DND-41 (cell line): ENCODE results near the gene ROBO4.

Experiments
- ATAC-seq: fragments of 200-7000 bp; cut with Tn5 transposase; 3 replicates; pipeline ENCODE4 v1.9.1; 2021; ENCODE audit warnings: low read depth; ENCODE audit not compliant: insufficient read depth
- DNase-seq: peaks from one replicate; pipeline ENCODE4 v3.0.0-alpha.2; 2020
- H2AFZ ChIP-seq: 2 replicates; pipeline ENCODE4 v1.6.0; 2012; ENCODE audit warnings: low read depth, low read length
- H3K27ac ChIP-seq: 2 replicates; pipeline ENCODE4 v1.5.1; 2012; ENCODE audit warnings: low read length, inconsistent platforms
- H3K27me3 ChIP-seq: fragments of 200-600 bp; sonication (generic); 2 replicates; pipeline ENCODE4 v1.6.0; 2012; ENCODE audit warnings: low read length, mild to moderate bottlenecking, inconsistent platforms; ENCODE audit not compliant: insufficient read depth, poor library complexity
- H3K36me3 ChIP-seq: 2 replicates; pipeline ENCODE4 v1.5.1; 2012; ENCODE audit warnings: low read length, inconsistent platforms; ENCODE audit not compliant: insufficient read depth
- H3K4me1 ChIP-seq: 2 replicates; pipeline ENCODE4 v1.5.1; 2012; ENCODE audit warnings: mild to moderate bottlenecking, low read length; ENCODE audit not compliant: insufficient read depth
- H3K4me2 ChIP-seq: 2 replicates; pipeline ENCODE4 v1.6.0; 2012; ENCODE audit warnings: mild to moderate bottlenecking, moderate library complexity, low read length, inconsistent platforms; ENCODE audit not compliant: insufficient read depth
- H3K4me3 ChIP-seq, 2 experiments: fragments of 200-600 bp in 1 of 2; shearing (Covaris generic) in 1 of 2; 2 replicates each; pipeline ENCODE4 v1.5.1; 2012 to 2016; ENCODE audit warnings: inconsistent platforms in 2 of 2, low read length in 2 of 2, mild to moderate bottlenecking in 2 of 2, low read depth in 1 of 2, moderate library complexity in 1 of 2
- H3K79me2 ChIP-seq: 2 replicates; pipeline ENCODE4 v1.6.0; 2012; ENCODE audit warnings: low read length, inconsistent platforms; ENCODE audit not compliant: insufficient read depth
- H3K9ac ChIP-seq: 2 replicates; pipeline ENCODE4 v1.6.0; 2012; ENCODE audit warnings: low read depth, mild to moderate bottlenecking, inconsistent platforms, low read length, moderate library complexity
- H3K9me3 ChIP-seq: 2 replicates; pipeline ENCODE4 v1.5.1; 2012; ENCODE audit warnings: low read length, moderate library complexity, mild to moderate bottlenecking, inconsistent platforms; ENCODE audit not compliant: insufficient read depth, severe bottlenecking
- H4K20me1 ChIP-seq: 2 replicates; pipeline ENCODE4 v1.6.0; 2012; ENCODE audit warnings: low read length; ENCODE audit not compliant: insufficient read depth
- EZH2 ChIP-seq: IDR thresholded peaks from 3 replicates; pipeline ENCODE4 v1.6.1; 2012; ENCODE audit warnings: borderline replicate concordance, low read depth, mild to moderate bottlenecking, moderate library complexity, low read length, inconsistent platforms; ENCODE audit not compliant: severe bottlenecking
- TF ChIP-seq, protein P1 (sequence below): IDR thresholded peaks from 2 replicates; pipeline ENCODE4 v1.5.1; 2012; ENCODE audit warnings: borderline replicate concordance, low read length, moderate library complexity, mild to moderate bottlenecking; ENCODE audit not compliant: poor library complexity, severe bottlenecking; ENCODE audit errors: extremely low read depth

The ROBO4 gene

DNA sequence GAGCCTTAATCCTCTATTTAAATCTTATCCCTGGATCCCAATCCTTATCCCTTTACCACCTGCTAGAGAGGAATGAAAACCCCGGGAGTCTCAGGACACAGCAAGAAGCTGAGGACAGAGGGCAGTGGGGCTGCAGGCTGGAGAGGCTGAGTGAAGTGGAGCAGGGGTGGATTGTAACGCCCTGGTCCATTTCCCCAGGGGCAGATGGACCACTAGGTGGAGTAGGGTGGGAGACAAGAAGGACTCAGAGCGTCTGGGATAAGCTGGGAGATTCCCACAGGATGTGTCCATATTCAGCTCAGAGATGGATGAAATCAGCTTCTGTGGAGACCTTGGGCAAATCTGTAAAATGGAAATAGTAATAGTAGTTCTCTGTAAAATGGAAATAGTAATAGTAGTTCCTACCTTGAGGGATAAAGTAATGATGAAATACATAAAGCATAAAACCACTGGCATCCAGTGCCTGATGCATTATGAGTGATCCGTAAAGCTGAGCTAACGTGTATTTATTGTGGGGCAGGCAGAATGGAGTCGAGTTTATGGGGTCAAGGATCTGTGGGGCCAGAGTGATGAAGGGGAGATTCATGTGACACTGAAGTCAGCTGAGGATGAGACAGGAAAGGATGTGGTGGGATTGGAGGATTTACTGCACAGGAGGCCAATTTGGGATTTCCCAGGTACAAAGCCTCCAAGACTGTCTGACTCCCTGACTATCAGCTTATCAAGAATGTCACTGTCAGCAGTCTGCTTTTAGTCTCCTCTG, 1.9 kb upstream of the ROBO4 start:
- TF ChIP-seq, protein P1, sequence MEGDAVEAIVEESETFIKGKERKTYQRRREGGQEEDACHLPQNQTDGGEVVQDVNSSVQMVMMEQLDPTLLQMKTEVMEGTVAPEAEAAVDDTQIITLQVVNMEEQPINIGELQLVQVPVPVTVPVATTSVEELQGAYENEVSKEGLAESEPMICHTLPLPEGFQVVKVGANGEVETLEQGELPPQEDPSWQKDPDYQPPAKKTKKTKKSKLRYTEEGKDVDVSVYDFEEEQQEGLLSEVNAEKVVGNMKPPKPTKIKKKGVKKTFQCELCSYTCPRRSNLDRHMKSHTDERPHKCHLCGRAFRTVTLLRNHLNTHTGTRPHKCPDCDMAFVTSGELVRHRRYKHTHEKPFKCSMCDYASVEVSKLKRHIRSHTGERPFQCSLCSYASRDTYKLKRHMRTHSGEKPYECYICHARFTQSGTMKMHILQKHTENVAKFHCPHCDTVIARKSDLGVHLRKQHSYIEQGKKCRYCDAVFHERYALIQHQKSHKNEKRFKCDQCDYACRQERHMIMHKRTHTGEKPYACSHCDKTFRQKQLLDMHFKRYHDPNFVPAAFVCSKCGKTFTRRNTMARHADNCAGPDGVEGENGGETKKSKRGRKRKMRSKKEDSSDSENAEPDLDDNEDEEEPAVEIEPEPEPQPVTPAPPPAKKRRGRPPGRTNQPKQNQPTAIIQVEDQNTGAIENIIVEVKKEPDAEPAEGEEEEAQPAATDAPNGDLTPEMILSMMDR: no peak
- no peak for TF ChIP-seq EZH2
- no peaks in the 10 kb centered on the region for H3K9me3 ChIP-seq
- no peaks in the 10 kb centered on the region for H3K79me2 ChIP-seq
- H2AFZ ChIP-seq: no peak overlapping the region
- H3K9ac ChIP-seq: no peak overlapping the region
- ATAC-seq: no peak
- H3K4me3 ChIP-seq: no peak overlapping the region
- no peak overlapping the region for H3K4me2 ChIP-seq
- no peak overlapping the region for H3K27ac ChIP-seq
- H3K27me3 ChIP-seq: peaks cover 29% of the 10 kb centered on the region
- no peak for DNase-seq
- H3K36me3 ChIP-seq: no peaks in the 10 kb centered on the region
- H3K4me1 ChIP-seq: no peaks in the 10 kb centered on the region
- H4K20me1 ChIP-seq: no peaks in the 10 kb centered on the region

DNA sequence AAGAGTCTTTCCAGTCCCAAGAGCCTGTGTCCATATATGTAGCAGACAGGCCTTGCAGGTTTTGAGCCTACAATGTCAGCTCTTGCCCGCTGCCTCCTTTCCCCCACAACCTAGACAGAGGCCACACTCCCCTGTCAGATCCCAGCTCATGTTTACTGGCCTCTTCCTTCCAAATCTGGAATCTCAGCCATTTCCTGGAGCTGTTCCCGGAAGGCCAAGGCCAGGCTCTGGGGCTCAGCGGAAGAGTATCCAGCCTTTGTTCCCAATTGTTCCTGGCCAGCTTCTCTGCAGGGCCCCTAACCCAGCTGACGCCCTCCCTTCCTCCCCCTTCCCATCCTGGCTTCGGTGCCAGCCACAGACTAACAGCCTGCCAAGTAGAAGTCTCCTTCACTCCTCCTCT, 1.0 kb upstream of the ROBO4 start:
- no peak overlapping the region for H3K27ac ChIP-seq
- peaks cover 27% of the 10 kb centered on the region for H3K27me3 ChIP-seq
- no peak overlapping the region for H3K4me2 ChIP-seq
- no peaks in the 10 kb centered on the region for H3K36me3 ChIP-seq
- H3K9me3 ChIP-seq: no peaks in the 10 kb centered on the region
- H3K4me1 ChIP-seq: no peaks in the 10 kb centered on the region
- DNase-seq (no peak), ATAC-seq (no peak)
- no peaks in the 10 kb centered on the region for H4K20me1 ChIP-seq
- H3K4me3 ChIP-seq: no peak overlapping the region
- H2AFZ ChIP-seq: no peak overlapping the region
- no peak overlapping the region for H3K9ac ChIP-seq
- TF ChIP-seq EZH2: no peak
- TF ChIP-seq, protein P1: no peak
- H3K79me2 ChIP-seq: no peaks in the 10 kb centered on the region

DNA sequence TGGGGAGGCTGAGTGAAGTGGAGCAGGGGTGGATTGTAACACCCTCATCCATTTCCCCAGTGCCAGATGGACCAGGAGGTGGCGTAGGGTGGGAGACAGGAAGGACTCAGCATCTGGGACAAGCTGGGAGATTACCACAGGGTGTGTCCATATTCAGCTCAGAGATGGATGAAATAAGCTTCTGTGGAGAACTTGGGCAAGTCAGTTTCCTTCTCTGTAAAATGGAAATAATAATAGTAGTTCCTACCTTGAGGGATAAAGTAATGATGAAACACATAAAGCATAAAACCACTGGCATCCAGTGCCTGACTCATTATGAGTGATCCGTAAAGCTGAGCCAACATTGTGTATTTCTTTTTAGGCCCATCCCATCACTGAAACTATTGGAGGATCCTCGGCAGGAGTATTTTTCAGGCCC, 607 bp upstream of the ROBO4 start:
- no peaks in the 10 kb centered on the region for H3K79me2 ChIP-seq
- peaks cover 30% of the 10 kb centered on the region for H3K27me3 ChIP-seq
- H3K4me1 ChIP-seq: no peaks in the 10 kb centered on the region
- DNase-seq (no peak), ATAC-seq (no peak)
- no peak overlapping the region for H3K4me2 ChIP-seq
- H4K20me1 ChIP-seq: no peaks in the 10 kb centered on the region
- H3K9me3 ChIP-seq: no peaks in the 10 kb centered on the region
- no peak overlapping the region for H3K9ac ChIP-seq
- no peak for TF ChIP-seq EZH2
- TF ChIP-seq, protein P1: no peak
- H3K4me3 ChIP-seq: no peak overlapping the region
- H2AFZ ChIP-seq: no peak overlapping the region
- H3K36me3 ChIP-seq: no peaks in the 10 kb centered on the region
- no peak overlapping the region for H3K27ac ChIP-seq
